Activated naive CD8-positive, alpha-beta T cell treated with anti-CD3 and anti-CD28 coated beads, Interleukin-2, amount 50 U/mL, for 16 hours (primary cell): ENCODE results near the gene CDCA7L.
"Not testable (repeated sequence)": the region's sequence is repeated elsewhere in the genome, so short reads cannot be mapped to it uniquely, and the experiment has no call there.

Experiments
- DNase-seq: peaks from one replicate; pipeline ENCODE4 v3.0.0-alpha.2; 2020; ENCODE audit warnings: low read depth, low spot score

Gene CDCA7L

DNA sequence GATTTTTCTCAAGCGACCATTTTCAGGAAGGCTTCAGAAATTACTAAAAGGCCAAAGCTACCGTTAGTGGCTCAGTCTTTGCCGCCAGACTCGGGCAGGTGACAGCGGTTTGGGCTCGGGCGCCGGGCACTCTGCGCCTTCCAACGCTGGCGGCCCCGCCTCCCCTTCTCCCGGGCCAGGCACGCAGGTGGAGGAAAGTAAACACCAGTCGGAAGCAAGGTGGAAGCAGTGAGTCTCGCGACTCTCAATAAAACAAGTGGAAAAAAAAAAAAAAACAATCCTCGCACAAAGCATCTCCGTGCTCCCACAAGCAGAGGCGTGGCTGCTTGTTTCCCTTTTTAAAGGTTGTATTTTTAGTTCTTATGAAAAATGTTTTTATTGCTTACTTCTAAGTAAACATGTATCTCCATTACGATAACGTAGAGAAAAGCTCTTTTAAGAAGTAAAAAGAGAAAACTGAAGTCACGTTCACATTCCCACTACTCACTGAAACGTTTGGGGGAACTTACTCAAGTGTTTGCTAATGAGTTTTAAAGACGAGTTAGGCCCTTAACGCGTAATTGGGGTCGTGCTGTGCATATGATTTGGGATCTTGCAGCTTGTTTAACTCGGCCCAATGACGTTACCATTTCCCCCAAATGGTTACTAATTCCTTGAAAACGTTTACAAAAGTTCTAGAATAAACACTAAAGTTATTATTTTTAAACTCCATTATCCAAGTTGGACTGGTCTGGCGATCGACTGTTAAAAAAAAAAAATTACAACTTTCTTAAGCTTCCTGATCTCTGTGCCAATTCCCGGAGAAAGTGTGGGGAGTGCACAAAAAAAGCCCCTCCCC lies 864 bp downstream of the CDCA7L start:
- DNase-seq = peak; percentile 11

DNA sequence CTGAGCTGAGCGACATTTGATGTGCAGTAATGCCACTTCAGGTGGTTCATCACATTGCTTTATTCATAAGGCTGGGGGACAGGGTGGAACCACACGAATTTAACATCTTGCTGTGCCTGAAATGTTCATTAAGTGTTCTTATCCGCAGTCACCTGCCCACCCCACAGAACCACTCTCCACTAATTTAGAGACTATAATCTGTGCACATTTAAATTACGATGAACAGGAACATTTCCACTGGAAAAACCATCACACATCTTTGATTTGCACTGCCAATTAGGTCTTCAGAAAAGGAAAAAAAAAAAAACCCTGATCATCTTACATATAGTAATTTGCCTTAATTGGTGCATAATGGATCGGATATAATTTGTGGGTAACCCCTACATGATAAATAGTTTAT lies 2.3 kb downstream of the CDCA7L start:
- no peak for DNase-seq

DNA sequence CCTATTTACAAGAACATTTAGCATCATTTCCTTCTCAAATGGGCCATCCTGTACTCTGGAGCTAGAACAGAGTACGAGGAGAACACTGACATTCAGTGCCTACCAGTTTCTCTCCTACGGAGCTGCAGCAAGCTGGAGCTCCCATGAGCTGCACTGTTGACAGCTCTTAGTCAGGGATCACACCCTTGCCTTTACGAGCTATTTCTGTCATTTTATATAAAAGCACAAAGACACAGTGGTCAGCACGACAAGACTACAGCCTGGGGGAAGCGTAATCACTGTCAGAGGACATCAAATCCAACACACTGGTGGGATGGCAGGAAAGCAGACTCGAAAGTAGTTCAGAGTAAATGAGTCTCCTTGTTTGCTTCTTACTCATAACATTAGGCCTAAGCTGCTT lies 2.7 kb downstream of the CDCA7L start:
- DNase-seq = no peak

DNA sequence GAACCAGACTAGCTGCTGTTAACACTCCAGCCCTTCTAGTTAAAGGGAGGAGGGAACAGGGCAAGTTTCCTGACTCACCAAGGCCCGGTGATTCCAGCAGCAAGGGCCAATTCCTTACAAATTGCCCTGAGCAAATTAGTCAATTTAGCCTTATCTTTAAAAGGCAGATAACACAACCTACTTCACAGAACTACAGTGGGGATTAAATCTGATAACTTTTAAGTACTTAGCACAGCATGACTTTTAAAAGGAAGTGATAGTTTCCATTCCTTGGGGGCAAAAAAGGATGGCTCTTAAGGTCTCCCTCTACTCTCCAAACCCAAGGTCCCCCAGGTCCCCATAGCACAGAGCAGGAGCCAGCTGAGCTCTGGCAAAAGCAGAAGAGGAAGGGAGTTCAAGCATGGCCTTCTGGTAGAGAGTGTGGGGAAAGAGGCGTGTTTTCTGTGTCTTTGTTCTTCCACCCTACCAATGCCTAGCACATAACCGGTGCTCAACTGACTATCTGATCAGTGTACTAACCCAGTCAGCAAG lies 4.0 kb downstream of the CDCA7L start:
- DNase-seq = no peak

DNA sequence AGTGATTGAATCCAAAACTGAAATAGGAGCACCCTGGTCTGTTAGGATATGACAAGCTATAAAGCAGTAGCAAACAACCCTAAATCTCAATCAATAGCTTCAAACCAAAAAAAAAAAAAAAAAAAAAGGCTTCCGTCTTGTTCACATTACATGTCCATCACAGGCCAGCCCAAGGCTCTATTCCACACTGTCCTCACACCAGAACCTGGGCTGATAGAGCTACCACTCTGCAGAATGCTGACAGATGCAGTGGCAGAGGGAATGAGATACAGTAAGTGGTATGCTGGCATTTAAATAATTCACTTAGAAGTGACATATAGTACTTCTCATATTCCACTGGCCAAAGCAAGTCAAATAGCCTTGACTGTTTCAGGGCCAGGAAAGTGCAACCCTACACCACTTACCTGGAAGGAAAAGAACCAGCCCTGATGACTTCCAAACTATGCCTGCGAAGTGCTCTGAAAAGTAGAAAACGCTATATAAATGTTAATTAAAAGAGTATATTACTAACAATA lies 5.8 kb downstream of the CDCA7L start:
- no peak for DNase-seq

DNA sequence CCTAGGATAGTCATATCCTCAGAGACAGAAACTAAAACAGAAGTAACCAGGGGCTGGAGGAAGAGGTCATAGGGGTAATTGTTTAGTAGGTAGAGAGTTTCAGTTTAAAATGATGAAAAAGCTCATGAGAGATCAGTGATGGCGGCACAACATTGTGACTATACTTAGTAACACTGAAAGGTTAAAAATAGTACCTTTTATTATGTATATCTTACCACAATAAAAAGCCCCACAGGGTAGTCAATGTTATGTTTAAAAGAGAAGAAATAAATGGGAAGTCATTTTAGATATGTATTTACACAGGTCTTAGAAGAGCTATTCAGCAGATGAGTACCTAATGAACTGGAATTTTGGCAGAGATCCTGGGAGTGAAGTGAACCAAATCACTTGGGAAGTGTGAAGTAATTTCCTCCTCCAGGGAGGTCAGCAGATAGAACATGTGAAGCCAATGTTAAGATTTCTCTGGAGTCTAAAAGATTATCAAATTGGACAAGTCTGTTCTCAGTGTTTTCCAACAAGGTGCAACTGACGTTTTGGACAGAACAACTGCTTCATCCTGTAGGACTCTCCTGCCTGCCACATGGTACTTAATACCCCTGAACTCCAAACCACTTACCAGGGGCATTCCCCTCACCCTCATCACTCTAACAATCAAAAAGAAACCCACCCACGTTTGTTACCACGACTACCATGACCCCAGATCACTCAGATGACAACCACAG lies 6.4 kb downstream of the CDCA7L start:
- peak; percentile 47 for DNase-seq

DNA sequence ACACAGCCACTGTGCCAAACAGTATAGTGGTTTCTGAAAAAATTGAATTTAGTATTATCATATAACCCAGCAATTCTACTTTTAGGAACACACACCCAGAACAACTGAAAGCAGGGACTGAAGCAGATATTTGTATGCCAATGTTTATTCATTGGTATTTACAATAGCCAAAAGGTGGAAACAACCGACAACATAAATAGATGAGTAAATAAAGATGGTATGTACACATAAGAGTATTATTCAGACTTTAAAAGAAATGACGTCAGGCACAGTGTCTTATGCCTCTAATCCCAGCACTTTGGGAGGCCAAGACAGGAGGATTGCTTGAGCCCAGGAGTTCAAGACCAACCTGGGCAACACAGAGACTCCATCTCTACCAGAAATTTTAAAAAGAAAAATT lies 7.2 kb downstream of the CDCA7L start:
- no peak for DNase-seq

DNA sequence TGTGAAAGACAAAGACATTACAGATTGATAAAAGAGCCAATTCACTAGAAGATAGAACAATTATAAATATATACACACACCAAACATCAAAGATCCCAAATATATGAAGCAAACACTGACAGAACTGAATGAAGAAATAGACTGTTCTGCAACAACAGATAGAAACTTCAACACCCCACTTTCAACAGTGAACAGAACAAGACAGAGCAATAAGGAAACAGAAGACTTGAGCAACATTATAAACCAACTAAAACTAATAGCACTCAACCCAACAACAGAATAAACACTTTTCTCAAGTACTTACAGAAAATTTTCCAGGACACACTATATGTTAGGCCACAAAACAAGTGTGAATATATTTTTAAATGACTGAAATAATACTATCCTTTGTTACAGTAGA lies 10.9 kb downstream of the CDCA7L start:
- DNase-seq = no peak

DNA sequence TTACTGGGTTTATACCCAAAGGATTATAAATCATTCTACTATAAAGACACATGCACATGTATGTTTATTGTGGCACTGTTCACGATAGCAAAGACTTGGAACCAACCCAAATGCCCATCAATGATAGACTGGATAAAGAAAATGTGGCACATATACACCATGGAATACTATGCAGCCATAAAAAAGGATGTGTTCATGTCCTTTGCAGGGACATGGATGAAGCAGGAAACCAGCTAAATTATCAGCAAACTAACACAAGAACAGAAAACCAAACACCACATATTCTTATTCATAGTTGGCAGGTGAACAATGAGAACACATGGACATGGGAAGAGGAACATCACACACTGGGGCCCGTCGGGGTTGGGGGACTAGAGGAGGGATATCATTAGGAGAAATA lies 12.4 kb downstream of the CDCA7L start:
- DNase-seq = not testable (repeated sequence)

DNA sequence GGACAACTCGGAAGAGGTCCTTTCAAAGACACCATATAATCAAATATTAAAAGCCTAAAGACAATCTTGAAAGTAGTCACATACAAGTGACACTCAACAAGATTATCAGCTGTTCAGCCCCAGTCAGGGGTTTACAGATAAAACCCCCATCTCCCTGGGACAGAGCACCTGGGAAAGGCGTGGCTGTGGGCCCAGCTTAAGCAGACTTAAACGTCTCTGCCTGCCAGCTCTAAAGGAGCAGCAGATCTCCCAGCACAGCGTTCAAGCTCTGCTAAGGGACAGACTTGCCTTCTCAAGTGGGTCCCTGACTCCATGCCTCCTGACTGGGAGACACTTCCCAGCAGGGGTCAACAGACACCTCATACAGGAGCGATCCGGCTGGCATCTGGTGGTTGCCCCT lies 18.0 kb downstream of the CDCA7L start:
- DNase-seq = no peak

DNA sequence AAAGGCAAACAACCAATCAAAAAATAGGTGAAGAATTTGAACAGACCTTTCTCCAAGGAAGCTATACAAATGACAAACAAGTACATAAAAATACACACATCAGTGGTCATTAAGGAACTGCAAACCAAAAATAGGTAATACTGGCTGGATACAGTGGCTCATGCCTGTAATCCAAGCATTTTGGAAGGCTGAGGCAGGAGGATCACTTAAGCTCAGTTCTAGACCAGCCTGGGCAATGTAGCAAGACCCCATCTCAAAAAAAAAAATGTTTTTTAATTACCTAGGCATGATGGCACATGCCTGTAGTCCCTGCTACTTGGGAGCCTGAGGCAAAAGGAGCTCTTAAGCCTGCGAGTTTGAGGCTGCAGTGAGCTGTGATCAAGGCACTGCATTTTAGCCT lies 19.3 kb downstream of the CDCA7L start:
- no peak for DNase-seq

DNA sequence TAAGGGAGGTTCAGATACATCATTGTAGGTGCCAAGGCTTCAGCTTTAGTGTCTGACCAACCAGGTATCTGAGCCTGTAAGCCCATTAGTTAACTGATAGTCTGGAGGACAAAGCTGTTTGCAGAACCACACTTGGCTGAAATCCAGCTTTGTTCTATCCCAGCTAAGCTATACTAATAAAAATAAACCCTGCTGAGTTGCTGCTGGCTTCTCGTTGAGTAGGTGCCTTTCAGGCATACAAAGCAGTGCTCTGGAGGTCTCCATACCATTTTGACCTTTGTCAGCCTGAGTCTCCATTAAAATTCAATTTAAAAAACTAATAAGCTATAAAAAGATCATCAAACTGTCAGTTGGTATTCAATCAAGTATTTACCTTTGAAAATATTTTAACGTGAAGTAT lies 22.0 kb downstream of the CDCA7L start:
- no peak for DNase-seq

DNA sequence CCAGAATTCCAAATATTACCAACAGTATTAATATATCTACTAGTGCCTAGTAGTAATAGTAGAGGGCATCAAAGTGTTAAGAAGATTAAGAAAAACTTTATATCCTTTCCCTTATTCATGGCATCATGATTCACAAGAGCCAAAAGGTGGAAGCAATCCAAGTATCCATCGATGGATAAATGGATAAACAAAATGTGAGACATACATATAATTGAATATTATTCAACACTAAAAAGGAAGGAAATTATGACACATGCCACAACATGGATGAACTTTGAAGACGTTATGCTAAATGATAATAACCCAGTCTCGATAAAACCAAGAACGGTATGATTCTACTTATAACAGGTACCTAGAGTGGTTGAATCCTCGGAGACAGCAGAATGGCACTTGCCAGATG lies 23.1 kb downstream of the CDCA7L start:
- no peak for DNase-seq

DNA sequence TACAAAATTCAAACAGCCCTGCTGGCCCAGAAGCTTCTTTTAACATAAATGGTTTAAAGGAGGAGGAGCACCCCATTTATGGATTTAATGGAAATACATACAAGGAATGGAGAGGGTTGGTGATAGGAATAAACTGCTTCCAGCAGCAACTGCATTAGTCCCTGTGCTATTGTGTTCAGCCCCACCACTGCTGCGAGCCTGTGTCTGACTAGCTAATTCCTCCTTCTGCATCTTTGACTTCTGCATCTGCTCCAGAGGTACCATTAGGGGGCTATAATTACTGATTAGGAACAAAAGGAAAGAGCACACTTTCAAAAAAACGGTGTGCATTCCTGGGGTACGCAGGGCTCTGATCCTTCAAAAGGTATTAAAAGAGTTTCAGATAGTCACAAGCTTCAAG lies 24.8 kb downstream of the CDCA7L start:
- DNase-seq = no peak

DNA sequence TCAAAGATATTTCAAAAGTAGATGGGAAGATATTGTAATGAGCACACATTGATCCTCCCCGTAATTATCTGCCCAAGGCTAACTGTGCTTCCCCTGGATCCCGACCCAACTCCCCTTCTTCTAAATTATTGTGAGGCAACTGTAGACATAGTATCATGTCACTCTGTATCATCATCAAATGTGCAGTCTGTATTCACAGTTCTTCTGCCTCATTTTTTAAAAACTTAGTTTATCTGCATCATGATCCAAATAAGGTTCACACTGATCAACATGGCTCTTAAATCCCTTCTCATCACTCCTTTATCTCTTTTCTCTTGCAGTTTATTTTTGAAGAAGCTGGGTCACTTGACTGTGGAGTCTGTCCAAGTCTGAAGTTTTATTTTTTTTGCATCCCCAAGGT lies 27.5 kb downstream of the CDCA7L start:
- no peak for DNase-seq

DNA sequence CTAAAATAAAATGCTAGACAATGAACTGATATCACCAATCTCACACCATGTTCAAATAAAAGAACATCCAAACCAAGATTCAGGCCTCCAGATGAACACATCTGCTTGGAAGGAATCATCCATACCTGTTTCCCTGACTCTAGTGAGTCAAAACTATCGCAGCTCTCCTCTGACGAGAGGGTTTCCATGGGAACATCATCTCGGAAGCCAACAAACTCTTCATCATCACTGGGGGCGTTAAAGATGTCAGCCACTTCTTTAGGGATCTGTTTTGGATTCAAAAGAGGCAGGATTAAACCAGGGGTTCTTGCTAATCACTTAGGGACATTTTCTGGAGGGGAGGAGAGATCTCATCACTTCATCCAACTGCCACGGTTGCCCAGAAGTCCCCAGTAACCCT lies 29.1 kb downstream of the CDCA7L start:
- DNase-seq = no peak

DNA sequence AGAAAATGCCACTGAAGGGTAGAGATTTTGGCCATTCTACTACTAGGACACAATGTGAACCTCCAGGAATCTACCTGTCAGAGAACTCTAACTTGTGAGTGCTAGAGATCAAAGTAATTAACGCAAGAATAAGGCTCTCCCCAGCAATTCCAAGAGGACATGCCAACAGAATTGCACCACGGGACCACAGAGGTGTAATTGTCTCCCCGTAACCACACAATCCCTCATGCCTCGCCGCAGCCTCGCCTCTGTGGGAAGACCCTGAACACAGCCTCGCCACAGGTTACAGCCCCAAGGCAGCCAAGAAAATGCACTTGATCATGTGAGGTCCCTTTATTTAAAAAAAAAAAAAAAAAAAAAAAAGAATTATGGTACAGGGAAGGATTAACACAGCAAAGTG lies 29.5 kb downstream of the CDCA7L start:
- no peak for DNase-seq

DNA sequence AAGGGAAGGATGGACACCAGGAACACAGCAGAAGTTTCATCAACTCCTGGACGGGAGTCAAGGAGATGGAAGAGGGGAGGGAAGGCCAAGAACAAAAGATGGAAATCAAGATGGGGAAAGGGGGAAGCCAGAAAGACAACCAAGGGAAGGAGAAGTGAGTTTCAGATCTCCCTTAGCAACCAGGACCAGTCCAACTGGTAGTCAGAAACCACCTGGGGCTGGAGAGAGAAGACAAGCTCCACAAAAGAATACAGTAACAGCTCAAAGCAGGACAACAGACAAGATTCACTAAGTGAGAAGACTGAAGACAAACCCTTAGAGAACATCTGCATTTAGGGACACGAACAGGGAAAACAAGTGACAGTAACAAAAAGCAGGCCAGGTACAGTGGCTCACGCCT lies 30.6 kb downstream of the CDCA7L start:
- DNase-seq = no peak

DNA sequence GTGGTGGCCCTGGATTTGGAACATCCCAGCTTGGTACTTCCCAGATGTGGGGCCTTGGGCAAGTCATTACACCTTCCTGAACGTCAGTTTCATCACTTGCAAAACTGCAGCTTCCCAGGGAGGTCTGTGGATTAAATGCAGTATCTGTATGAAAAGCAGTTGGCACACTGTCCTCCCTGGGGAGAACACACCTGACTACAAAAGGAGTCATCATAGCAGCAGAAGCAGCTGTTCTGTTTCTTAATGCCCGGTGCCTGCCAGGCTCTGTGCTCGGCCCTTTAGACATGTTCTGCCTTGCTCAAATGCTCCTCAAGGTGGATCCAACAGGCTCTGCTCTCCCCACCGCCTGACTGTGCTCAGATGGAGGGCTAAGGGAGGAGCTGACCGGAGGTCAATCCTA lies 31.0 kb downstream of the CDCA7L start:
- DNase-seq = no peak

DNA sequence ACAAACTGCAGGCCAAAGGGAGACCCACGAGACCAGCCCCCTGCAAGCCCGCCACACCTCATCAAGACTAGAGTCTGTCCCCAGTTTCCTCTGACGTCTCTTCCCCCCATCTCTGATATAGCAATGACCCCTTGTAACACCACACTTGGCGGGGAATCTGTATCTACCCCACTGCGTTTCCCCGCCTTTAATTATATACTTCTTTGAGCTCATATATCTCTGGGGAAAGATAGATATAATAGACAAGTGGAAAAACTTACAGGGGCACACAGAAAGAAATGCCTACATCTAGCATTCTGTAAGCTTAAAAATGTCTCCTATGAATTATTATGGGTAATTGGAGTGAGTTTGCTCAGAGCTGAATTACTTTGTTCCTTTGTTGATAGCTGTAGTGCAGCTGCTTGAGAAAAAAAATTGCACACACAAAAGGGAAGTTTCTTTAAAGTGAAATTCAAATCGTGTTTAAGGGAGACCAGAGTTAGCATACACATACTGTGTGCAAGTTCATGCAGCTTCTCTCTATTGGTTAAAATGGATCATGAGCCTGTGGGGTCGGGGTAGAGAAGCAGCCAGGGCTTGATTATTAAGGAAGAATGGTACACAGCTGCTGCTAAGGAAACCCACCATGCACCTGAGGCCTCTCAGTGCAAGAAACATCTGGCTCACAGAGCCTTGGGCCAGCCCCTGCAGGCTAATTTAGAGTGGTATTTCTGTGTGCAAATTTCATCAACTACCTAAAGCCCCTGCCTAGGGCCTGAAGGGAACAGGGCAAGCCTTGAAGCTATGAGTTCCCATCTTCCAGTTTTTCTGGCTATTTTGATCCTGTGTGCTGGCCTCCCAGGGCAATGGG lies 32.5 kb downstream of the CDCA7L start:
- no peak for DNase-seq

DNA sequence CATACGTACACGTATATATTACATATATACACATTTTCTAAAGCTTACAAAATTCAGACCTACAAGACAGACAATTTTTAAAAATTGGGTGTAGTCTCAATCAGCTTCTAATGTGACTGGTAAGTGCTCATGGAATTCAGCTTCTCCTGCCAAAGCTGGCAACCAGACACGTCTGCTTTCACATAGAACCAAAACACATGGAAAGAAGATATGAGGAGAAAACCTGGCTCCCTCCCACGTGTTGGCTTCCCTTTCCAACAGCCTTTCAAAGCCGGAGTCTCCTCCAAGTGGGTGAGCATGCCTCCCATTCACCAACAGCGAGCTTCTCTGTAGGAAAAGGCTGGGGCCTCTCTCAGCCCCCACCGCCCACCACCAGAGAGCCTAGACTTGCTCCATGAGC lies 33.4 kb downstream of the CDCA7L start:
- no peak for DNase-seq

DNA sequence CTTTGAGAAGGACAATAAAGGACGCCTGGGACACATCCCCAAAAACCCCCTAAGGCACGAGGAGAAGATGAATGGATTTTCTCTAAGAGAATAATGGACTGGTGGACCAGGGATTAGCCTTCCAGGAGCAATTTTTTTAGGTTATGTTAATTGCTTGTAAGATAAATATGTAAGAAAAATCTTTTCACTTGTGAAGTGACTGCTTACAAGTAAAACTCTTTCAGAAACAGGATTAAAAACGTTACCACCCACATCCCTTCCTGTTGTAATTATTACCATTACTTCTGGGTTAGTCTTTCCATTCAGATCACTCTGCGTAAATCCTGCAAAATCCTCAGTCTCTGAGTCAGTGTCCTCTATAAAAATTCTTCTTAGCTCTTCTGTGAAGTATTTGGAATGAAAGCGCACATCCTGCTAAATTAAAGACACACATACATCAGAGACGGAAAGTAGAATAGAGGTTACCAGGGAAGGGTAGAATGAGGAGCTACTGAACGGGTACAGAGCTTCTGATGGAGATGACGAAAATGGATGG lies 34.3 kb downstream of the CDCA7L start:
- DNase-seq = no peak
